GM13976 (cell line): Measurements from ENCODE around the gene SDF4.
A peak's percentile ranks its signal among the peaks of the same experiment; 100 is the strongest.

Experiments used
- DNase-seq: peaks from one replicate; pipeline ENCODE4 v3.0.0; 2012; ENCODE audit warnings: low spot score
- in situ Hi-C: fragments of 300-500 bp; cut with MboI; formaldehyde crosslinking; loops from one replicate; pipeline ENCODE4 v1.12.0; 2022; ENCODE audit warnings: low sequenced_read_pairs, mixed read lengths, inconsistent platforms; ENCODE audit not compliant: unreplicated experiment
- TF ChIP-seq, protein P1 (sequence below): IDR thresholded peaks from 2 replicates; pipeline ENCODE4 v1.5.1; 2012; ENCODE audit warnings: borderline replicate concordance, mild to moderate bottlenecking; ENCODE audit not compliant: insufficient read depth; ENCODE audit errors: extremely low read depth, missing control alignments, control extremely low read depth

Gene SDF4

DNA sequence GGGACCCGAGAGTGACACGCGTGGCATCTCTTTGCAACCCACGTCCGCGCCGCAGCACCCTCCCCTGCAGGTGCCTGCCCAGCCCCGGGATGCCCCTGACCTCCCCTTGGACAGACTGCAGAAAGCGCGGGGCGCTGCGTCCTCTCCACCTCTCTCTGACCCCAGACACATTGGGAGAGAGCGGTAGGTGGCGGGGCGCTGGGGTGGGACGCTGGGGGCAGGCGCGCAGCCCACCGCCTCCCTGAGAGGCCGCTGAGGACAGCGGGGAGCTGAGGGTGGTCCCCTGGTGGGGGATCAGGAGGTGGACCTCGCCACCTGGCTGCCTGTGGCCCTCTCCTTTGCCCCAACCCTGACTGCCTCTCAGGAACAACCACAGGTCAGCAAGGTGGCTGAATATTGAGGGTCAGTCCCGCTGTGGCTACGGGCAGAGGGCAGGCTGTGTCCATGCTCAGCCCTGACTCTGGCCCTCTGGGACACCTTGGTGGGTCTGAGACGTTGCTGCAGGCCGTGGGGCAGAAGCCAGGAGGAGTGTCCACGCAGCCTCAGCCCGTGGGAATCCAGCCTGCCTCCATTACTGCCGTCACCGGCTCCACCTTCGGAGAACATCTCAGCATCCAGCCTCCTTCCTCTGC, 42.6 kb upstream of the SDF4 start:
- TF ChIP-seq, protein P1, sequence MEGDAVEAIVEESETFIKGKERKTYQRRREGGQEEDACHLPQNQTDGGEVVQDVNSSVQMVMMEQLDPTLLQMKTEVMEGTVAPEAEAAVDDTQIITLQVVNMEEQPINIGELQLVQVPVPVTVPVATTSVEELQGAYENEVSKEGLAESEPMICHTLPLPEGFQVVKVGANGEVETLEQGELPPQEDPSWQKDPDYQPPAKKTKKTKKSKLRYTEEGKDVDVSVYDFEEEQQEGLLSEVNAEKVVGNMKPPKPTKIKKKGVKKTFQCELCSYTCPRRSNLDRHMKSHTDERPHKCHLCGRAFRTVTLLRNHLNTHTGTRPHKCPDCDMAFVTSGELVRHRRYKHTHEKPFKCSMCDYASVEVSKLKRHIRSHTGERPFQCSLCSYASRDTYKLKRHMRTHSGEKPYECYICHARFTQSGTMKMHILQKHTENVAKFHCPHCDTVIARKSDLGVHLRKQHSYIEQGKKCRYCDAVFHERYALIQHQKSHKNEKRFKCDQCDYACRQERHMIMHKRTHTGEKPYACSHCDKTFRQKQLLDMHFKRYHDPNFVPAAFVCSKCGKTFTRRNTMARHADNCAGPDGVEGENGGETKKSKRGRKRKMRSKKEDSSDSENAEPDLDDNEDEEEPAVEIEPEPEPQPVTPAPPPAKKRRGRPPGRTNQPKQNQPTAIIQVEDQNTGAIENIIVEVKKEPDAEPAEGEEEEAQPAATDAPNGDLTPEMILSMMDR: no peak
- no peak for DNase-seq
- in situ Hi-C loops: loop anchor here (25.0 kb wide), 1 partner anchor 387 kb away; no protein-coding TSS in a partner anchor

DNA sequence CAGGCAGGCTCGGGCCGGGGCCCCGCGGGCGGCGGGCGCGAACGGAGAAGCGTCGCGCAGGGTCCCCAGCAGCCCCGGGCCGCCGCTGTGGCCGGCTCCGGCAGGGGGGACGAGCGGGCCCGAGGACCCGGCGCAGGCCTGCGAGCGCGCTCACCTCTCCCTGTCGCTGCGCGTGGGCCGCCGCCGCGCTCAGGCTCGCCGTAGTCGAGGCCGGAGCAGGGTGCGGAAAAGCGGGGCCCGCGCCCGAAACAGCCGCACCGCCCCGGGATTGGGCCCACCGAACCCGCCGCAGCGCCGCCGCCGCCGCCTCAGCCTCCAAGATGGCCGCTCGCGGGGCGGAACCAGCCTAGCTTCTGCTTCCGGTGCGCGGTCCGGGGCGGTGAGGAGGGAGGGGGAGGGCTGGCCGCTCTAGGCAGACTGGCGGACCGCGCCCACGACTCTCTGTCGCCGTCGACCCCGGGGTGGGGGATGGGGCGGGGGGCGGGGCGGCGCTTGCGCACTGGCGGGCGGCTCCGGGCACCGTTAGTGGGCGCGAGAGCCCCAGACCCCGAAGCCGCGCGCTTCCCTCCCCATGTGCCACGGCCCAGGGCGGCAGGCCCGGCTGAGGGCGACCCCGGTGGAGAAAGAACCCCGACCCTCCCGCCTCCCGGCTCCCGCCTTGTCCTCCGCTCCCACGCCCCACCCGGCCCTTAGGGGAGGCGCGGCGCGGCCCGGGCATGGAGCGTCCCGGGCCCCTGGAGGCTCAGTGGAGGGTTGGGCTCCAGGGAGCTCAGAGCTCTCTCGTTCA, 41.9 kb upstream of the SDF4 start, which contains the start of gene UBE2J2:
UBE2J2 (minus strand) TSS at position 343 of the 787 bp plus-strand sequence. CDS start 5,862 bp downstream, outside the sequence.
- TF ChIP-seq, protein P1: no peak
- peak; percentile 100 for DNase-seq
- in situ Hi-C loops: loop anchor here (25.0 kb wide), 1 partner anchor 386 kb away; no protein-coding TSS in a partner anchor

DNA sequence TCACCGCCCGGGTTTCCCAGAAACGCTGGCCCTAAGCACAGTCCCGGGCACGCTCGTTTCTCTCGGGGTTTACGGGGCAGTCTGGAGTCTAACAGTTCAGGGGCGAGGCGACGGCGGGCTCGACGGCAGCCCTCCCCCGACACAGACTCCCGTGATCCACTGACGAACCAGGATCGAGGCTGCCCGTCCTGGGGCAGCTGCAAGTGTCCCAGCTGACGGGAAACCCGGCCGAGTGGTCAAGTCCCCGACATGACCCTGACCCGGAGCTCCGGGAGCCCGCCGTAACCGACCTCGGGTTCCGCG, 41.4 kb upstream of the SDF4 start:
- in situ Hi-C loops: loop anchor here (25.0 kb wide), 1 partner anchor 386 kb away; no protein-coding TSS in a partner anchor
- no peak for DNase-seq
- TF ChIP-seq, protein P1: no peak

DNA sequence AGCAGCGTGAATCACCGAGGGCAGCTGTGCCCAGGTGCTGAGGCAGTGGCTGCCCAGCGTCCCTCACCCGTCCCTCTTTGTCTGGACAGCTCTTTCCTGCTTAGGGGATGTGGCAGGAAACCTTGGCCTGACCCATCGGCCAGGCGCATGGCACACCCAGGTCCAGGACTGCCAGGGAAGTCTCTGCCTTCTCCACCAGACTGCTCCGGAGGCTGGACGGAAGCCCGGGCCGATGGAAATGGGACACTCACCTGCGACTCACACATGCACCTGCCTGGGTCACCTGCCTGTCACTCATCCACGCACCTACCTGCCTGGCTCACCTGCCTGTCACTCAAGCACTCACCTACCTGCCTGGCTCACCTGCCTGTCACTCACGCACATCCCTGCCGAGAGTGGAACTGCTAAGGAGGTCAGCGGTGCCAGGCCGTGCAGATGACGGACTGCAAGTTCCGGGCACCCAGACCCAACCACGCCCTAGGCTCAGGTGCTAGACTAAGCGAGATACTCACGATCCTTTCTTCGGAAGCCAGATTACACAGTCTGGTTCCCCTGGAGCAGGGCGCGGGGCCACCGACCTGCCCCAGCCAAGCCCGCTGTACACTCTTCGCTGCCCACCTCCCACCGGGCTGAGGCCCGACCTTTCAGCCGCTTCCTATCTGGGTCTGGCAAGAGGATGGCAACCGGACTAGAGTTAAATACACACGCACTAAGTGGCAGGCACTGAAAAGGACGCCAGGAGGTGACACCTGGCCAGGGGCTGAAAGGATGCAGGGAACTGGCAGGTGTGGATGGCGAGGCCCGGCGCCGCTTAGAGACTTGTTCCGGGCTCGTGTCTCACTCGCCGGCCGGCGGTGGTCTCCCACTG, 40.8 kb upstream of the SDF4 start:
- TF ChIP-seq, protein P1: no peak
- in situ Hi-C loops: loop anchor here (25.0 kb wide), 1 partner anchor 385 kb away; no protein-coding TSS in a partner anchor
- DNase-seq: no peak

DNA sequence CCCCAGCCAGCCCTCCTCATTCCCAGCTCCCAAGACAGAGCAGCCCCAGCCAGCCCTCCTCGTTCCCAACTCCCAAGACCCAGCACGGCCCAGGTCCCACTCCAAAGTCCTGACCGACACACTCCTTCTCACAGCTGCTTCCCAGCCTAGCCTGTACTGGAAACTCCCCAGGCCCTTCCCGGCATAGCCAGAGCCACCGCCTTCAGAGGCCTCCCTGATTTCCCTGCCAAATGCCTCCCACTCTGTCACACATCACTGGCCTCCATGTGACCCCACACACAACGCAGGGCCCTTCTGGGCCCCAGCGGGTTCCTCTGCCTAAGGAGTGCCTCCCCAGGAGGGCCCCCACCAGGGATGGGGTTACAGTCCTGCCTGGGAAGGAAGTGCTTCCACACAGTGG, 39.0 kb upstream of the SDF4 start:
- DNase-seq: no peak
- TF ChIP-seq, protein P1: no peak
- in situ Hi-C loops: loop anchor here (25.0 kb wide), 1 partner anchor 384 kb away; no protein-coding TSS in a partner anchor

DNA sequence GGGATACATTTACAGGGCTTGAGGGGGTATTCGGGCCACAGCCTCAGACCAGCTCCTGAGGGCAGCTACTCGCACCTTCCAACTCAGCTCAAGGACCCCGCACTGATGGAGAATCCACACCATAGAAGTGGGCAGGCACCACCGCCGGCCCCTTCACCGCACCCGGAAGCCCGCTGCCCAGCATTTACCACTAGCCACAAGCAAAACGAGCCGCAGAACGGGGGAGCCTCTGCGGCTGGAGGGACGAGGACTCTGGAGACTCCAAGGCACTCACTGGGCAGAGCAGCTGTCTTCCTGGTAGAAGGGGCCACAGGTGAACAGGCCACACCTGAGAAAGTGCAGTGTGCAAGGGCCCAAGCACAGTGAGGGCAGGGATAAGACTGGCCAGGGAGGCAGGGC, 36.5 kb upstream of the SDF4 start:
- TF ChIP-seq, protein P1: no peak
- DNase-seq: no peak
- in situ Hi-C loops: loop anchor here (25.0 kb wide), 1 partner anchor 381 kb away; no protein-coding TSS in a partner anchor
